ENCODE data around the gene PAM.
"Not testable (repeated sequence)": the region's sequence is repeated elsewhere in the genome, so short reads cannot be mapped to it uniquely, and the experiment has no call there.

PAM gene

DNA sequence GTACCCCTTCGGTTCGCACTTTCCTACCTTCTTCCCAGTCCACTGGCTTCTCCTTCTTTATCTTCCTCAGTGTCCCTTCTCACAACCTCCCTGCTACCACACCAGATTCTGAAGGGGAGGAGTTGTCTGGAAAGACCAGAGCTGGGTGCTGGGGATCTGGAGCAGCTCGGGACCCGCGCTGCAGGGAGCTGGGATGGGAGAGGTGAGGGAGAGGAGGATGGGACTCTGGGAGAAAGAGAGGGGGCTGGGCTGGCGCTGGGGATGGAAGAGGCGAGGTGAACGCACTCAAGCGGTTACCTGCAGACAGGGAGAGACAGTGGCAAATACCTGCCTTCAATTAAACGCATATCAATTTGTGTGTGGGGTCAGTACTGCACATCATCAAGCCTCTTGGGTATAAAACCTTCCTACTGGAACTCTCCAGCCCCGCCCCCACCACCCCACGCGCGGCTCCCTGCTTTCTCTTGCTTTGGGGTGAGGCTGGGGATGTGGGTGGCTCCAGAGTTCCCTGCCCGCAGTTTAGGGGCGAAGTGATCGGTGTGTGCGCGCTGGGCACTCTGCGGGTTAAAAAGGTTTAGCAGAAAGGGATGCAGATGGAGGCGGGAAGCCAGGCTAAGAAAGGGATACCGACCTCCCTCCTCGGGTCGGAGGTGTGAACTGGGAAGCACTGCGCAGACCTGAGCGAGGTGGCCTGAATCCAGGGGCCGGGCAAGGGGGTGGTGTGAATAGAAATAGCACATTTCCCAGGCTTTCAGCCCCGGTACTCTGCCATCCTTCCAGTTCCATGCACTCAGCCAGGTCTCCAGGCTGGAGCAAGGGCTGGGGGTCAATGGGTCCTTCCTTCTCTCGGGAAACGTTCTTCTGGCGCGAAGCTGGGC lies 977 bp upstream of the PAM start:
- DNase-seq, result no peak

DNA sequence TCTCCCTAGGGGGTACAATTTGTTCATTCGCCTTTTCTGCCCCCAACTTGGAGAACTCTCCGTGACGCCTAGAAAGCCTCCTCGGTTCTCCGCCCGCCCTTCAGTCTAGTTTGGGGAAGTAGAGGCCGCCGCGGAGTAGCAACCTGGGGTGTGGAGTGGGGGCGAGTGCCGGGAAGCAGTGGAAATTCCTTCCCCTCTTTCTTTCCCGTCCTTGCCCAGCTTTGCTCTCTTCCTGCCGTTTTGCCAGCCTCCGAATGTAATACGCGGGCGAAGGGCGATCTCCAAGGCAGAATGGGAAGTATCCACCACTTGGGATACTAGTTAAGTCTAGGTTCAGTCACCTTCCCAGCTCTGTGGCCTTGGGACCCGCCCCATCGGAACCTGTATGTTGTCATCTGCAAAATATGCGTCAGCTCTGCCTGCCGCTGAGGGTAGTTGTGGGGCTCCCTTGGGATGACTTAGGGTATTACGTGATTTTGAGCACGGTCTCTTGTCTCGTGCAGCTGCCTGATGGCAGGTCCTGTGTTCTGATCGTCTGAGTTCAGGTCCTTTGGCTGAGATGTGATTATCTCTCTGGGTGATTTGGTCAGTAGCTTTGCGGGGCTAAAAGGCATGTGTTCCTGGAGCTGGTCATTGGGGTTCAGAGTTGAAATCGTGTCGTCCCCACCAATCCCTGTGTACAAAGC lies 724 bp downstream of the PAM start:
- DNase-seq, result peak; percentile 76

DNA sequence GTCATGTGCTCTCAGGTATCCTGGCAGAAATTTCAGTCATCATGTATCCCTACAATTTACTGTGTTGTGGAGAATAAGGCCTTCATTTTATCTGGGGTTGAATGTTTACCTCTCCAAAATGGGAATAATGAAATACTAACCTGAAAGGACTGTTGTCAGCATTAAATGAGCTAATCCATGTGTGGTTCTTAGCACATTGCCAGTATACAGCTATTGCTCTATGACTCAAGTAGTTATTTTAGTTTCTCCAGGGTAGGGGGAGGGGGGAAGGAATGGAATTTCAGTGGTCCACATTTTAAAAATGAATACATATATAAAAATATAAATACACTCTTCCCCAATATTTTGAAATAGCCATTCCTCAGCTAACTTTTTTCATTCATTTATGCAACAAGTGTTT lies 3.5 kb downstream of the PAM start:
- DNase-seq, result no peak

DNA sequence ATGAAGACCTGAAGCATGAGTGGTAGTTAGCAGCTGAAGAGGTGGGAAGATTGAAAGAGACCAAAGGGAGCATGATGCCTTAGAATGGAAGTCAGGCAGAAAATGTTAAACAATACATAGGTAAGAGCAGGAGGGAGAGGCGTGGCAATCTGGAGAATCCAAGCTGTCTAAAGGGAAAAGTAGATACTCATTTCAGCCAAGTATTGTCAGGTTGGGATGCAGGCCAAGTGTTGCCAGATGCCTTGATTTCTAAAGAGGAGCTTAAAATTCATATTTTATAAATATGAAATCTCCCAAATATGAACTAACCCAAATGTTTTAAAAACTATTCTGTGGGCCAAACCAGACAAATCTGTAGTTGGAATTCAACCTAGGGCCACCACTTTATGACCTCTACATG lies 4.2 kb downstream of the PAM start:
- DNase-seq, result no peak

DNA sequence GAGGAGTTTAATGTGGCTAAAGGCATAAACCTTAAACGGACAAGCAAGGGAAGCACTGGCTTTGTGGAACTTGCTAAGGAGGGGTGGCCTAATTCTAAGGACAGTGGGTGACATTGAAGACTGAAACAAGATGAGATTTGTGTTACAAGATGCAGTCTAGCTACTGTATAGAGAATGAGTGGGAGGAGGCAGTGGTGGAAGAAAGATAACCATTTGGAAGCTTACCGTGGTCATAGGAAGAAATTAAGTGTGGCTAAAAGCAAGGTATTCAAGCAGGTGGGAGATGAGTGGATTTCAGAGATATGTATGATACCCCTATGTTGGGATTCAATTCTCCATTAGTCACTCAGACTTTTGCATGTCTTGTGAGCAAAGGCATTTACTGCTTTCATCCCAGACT lies 4.6 kb downstream of the PAM start:
- no peak for DNase-seq

DNA sequence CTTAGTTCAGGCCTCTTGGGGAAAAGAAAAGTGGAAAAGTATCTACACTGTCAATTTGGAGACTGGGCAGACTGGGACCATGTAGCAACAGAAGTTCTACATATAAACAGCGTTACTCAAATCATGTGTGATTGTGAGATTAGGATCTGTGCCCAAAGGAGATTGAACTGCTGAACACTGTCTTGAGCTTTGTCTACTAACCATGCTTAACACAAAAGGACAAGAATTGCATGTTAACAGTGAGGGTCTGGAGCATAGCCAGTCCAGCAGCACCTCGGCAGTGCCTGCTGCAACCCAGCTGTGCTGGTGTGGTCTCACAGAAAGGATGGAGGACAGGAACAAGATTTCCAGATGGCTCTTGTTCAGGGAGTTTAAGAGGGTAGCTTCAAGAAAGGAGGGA lies 5.7 kb downstream of the PAM start:
- no peak for DNase-seq

DNA sequence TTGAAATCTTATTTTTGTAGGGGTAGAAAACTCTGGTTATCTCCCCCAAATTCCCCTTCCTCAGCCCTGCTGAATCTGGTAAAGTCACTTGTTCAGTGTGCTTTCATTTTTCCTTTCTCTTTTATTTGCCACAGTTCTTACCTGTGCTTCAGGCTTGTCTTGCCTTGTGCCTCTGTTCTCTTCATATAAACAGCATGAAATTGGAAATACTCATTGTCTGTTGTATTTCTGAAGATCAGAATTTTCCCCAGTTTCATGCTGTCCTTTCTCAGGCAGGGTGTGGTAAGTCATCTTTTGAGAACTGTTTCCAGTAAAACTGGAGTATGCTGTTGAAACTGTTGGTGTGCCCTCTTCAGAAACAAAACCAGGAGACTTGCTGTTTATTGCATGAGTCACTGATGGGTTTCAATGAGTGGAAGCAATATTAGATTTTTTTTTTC lies 7.0 kb downstream of the PAM start:
- no peak for DNase-seq

DNA sequence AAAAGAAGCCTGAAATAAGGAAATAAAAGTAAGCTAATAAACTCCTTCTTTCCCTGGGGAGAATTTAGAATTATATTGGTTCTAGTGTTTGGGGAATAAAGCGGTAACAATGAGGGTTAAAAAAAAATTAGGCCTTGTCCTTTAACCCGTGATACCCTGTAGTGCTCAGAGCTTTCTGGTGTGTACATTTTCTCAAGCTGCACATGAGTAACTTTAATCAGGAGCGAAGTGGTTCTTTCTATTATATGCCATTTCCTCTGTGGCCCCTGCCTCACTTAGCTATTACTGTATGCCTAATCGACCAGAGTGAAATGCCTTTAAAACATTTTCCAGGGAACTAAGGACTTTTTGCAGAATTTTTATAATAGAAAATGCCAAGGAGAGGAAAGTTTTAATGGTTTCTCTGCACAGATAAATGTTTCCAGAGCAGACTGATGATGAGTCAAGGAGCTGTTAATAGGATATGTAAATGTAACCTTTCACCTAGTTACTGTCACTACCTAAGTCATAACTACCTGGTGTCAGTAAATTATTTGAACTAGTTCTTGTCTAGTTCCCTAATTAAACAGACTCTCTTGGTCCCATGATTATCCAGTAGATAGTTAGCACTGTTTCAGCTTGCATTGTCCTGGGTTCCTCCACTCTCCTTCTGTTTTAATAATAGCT lies 7.6 kb downstream of the PAM start:
- no peak for DNase-seq

DNA sequence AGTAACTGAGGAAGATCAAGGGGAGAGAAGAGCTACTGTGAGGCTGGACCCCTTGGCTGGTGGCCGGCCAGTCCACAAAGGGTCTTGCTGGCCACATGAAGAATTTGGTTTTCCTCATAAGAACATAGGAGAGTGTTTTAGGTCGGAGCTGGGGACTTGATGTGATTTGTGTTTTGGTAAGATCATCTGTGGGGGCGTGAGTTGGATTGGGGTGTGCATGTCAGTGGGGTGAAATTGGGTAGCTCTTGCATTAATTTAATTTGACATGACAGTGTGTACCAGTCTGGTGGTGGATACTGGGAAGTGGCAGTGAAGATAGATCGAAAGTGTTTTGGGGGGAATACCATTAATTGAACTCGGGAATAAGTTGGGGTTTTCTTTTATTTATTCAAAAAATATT lies 8.6 kb downstream of the PAM start:
- DNase-seq, result no peak

DNA sequence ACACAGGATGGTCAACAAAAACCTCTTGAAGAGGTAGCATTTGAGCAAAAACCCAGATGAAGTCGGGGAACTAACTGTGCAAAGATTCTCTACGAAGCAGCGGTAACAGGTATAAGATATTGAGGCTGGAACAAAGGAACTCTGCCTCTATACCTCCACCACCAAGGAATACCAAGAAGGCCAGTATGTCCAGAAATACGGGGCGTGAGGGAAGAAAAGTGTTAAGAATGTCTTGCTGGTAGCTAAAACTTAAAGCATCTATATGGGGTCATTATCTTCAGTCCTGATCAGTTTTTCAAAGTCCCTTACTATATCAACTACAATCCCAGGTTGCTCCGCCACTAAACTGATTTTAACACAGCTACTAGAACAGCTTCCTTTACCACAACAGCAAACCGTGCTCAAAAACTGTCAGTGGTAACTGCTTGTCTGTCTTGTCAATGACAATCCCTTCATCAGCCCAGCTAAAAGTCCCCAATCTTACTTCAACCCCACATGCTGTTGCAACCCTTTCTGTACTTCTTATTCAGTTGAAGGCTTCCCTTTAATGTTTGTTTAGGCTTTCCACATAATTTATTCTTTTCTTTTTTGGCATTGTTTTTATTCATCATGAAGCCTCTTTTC lies 9.4 kb downstream of the PAM start:
- DNase-seq, result no peak

DNA sequence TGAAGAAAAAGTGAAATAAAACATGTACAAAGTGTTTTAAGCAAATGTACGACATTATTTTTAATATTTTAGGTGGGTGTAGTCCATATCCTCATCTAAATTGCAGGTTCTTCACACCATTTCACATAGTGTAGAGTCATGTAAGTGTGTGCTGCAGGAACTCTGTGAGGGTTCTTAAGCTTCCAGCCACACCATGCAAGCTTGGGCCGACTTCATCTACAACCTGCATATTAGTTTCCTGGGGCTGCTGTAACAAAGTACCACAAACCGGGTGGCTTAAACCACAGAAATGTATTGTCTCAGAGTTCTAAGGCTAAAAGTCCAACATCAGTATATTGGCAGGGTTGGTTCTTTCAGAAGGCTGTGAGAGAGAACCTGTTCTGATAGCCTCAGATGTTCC lies 10.2 kb downstream of the PAM start:
- no peak for DNase-seq

DNA sequence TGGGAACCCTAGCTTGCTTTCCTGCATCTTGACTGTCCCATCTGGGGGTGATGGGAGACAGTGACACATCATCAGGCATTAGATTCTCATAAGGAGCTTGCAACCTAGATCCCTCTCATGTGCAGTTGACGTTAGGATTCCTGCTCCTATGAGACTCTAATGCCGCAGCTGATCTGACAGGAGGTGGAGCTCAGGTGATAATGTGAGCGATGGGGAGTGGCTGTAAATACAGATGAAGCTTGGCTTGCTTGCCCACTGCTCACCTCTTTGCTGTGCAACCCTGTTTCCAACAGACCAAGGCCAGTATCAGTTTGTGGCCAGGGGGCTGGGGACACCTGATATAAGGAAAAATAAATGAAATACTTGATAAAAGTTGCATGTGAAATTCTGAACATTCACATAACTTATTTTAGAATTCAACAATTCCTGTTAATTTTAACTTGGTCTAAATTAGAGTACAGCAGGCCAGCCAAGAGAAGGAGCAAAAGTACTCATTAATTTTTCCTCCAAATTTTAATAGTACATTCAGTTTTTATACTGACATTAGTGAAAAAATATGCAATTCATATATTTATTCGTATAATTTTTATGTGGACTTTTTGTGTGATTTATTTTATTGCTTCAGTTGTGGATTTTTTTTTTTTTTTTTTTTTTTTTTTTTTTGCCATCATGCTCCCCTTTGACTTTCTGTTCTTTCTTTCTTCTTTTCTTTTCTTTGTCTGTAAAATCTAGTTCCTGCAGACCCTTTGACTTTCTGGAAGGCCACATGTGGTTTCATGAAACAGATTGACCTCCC lies 11.4 kb downstream of the PAM start:
- DNase-seq, result no peak

DNA sequence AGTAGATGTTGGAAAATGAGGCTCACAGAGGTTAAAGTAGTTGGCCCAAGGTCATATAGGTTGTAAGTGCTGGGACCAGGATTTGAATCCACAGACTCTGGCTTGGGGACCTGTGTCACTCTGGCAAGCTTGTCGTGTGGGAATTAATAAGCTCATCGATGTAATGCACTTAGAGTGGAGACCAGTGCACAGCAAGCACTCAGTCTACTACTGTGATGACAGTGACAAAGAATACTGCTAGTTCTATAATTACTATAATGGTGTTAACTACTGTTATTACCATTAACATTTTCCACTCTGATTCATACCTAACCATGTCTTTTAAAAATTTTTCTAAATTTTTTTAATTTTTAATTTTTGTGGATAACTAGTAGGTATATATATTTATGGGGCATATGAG lies 12.8 kb downstream of the PAM start:
- DNase-seq, result no peak

DNA sequence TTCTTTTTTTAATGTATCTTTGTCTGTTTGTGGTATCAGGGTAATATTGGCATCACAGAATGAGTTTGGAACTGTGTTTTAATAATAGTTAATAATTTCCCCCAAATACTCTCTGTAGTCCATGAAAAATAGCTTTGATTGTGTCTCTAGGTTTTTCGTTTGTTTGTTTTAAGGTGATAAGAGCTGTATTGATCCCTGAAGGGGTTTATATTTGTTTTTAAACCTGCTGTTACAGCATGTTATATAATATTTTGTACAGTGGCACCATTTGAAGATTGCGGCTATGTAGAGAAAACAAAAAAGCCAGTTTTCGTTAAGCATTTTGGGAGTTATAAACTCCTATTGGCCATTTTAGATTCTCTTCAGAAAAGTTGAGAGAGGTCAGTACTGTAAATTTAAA lies 15.7 kb downstream of the PAM start:
- no peak for DNase-seq

DNA sequence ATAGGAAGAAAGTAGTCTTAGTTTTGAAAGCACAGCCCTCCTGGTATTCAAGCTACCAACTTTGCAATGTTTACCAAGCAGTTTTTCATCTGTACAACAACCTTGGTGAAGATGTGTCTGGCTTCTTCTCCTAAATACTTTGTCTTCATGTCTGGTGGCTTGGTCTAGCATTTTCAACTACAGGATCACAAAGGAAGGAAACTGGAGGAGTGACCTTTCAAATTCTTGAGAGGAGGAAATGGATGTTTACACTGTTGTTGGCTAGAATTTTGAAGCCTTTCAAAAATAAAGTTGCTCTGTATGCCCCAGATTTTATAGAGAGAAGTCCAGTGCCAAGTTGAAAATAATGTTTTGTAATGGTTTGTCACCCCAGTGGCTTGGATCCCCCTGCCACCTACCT lies 16.3 kb downstream of the PAM start:
- DNase-seq, result no peak

DNA sequence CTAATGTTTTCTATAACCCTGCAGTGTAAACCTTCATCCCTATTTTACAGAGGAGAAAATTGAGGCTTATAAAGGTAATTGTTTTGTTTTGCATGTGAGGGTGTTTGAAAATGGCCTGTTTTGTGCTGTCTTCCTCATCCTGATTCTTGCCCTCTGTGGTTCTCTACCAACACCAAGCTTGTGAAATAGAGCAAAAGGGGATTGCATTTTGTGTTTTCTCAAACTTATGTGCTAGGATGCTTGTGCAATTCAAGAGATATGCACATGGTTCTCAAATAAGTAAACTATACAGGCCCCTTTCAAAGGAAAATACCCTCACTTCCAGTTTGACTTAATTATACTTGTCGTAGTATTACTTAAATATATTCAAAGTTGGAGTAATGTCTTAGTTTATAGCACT lies 17.2 kb downstream of the PAM start:
- DNase-seq, result no peak

DNA sequence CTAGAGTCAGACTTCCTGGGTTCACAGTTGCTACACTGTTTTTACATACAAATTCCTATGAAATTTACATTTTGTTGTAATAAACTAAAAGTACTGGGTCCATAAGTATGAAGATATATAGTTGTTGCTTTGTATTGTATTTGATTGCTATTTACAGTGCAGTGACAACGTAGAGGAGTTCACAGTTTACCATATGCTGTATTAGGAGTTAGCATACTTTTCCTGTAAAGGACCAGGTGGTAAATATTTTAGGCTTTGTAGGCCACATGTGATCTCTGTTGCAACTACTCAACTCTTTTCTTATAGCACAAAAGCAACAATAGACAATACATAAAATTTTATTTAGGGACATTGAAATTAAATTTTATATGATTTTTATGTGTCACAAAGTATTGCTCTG lies 18.0 kb downstream of the PAM start:
- DNase-seq, result no peak

DNA sequence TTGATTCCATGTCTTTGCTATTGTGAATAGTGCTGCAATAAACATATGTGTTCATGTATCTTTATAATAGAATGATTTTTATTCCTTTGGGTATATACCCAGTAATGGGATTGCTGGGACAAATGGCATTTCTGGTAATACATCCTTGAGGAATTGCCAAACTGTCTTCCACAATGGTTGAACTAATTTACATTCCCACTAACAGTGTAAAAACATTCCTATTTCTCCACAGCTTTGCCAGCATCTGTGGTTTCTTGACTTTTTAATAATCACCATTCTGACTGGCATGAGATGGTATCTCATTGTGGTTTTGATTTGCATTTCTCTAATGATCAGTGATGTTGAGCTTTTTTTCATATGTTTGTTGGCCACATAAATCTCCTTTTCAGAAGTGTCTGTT lies 20.7 kb downstream of the PAM start:
- not testable (repeated sequence) for DNase-seq

DNA sequence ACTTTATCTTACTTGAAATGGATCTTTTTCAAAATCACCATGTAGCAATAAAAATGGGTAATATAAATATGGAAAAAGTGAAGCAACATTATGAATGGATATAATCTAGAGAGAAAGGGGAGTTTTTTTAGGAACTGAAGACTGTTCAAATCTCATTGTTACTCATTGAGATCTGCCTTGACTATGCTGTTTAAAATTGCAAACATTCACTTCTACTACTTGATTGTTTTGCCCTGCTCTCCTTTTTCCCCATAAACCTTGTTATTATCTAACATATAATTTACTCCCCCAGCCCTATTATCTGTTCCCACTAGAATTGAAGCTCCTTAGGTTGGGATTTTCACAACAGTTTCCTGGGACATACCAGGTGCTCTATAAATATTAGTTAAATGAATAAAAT lies 22.0 kb downstream of the PAM start:
- DNase-seq, result no peak

DNA sequence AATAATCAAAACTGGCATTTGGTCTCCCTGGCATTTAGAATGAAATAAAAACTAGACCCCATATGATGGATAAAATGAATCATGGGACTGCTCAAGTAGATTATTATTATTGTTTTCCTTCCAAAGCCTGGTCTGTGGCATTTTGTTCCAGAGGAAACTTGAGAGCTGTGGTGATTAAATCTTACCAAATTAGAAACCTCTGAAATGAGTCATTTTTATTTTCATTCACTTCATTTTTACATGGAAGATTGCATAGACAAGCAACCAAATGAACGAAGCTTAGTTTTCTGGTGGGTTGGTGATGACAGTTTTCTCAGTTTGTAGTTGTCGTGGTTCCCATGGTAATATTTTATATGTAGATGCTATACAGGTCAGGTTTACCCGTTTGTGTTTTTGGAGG lies 23.4 kb downstream of the PAM start:
- no peak for DNase-seq

DNA sequence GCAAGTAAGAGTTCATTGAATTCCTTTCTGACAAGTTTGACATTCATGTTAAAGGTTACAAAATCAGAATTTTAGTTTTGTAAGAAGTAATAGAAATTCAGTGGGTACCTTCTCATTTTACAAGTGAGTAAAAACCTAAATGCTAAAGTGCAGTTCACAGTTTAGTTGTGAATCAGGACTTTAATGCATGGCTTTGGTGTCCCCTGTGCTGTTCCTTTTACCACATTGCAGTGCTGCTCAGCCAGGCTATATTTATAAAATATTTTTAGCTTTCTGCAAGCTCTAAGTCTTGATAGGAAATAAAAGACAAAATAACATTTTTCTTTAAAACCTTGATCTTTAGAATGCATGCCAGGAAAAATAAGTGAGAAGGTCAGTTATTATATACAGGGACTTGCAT lies 26.3 kb downstream of the PAM start:
- DNase-seq, result no peak

DNA sequence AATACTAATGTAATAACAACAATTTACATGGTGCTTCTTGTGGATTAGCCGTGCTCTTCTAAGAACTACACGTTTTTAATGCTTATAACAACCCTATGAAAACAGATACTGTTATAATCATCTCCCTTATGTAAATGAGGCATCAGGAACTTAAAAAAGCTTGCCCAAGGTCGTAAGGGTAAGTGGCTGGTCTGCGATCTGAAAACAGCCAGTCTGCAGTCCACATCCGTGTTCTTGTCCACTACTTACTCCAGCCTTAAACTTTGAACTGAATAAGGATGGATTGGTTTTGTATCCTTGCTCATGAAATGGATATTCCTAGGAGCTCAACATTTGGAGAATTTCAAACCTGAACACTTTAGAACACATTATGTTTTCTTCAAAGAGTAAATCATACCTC lies 26.7 kb downstream of the PAM start:
- DNase-seq, result no peak

Measured in CD4-positive, alpha-beta T cell treated with Interleukin-15 for 1 hour (primary cell).